Activated naive CD4-positive, alpha-beta T cell treated with anti-CD3 and anti-CD28 coated beads, Interleukin-2, amount 10 ng/mL, durations not matched to agents 7 days and 5 days (primary cell): ENCODE results near the gene MMP24.
"Not testable (repeated sequence)": the region's sequence is repeated elsewhere in the genome, so short reads cannot be mapped to it uniquely, and the experiment has no call there.

Source experiments
- CTCF ChIA-PET: fragments of 350-600 bp; sonication (Branson Sonifier 250); formaldehyde crosslinking; loops from one replicate; lab custom pipeline; 2021; ENCODE audit warnings: antibody characterized with exemption; lab: Charles Lee
- DNase-seq: peaks from one replicate; pipeline ENCODE4 v3.0.0-alpha.2; 2020
- H3K27ac Mint-ChIP-seq: one replicate; pipeline ENCODE4 v1.8.0; 2021; ENCODE audit warnings: mild to moderate bottlenecking, moderate library complexity, mixed read lengths
- H3K27me3 Mint-ChIP-seq: one replicate; pipeline ENCODE4 v1.8.0; 2021; ENCODE audit warnings: mild to moderate bottlenecking, mixed read lengths
- H3K36me3 Mint-ChIP-seq: one replicate; pipeline ENCODE4 v1.8.0; 2021; ENCODE audit warnings: mixed read lengths
- H3K4me1 Mint-ChIP-seq: one replicate; pipeline ENCODE4 v1.8.0; 2021; ENCODE audit warnings: mixed read lengths
- H3K4me3 Mint-ChIP-seq: one replicate; pipeline ENCODE4 v1.8.0; 2021; ENCODE audit warnings: mild to moderate bottlenecking, moderate library complexity, mixed read lengths
- H3K9me3 Mint-ChIP-seq: one replicate; pipeline ENCODE4 v1.8.0; 2021; ENCODE audit warnings: mixed read lengths

Gene MMP24

DNA sequence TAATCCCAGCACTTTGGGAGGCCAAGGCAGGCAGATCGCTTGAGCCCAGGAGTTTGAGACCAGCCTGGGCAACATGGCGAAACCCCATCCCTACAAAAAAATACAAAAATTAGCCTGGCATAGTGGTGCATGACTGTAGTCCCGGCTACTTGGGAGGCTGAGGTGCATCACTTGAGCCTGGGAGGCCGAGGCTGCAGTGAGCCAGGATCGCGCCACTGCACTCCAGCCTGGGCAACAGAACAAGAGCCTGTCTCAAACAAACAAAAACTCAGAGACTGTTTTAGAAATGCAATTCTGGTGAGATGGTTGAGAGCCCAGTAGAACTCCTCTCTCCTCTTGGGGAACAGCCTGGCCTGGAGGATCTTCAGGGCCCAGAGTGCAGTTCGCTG lies 89.1 kb downstream of the MMP24 start:
- Mint-ChIP-seq H3K4me1 (peaks cover 51% of the 10 kb centered on the region), H3K36me3 (peaks cover 12% of the 10 kb centered on the region)

DNA sequence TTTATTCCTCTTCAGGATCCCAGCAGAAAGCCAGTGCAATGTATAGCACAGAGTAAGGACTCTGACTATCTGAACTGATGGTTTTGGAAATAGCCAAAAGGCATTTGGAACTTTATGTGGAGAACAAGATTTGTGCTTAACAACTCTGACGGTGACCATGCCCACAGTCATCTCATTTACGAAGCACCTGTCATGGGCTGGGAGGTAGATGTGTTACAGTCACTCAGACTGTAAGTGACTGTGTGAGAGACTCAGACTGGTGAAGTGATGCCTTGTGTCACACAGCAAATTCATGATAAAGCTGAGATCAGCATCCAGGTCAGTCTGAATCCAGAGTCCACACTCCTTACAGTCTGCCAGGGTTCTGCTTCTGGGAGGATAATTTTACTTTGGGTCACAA lies 89.6 kb downstream of the MMP24 start:
- no peak for DNase-seq
- Mint-ChIP-seq H3K27ac (no peak overlapping the region), H3K9me3 (no peaks in the 10 kb centered on the region), H3K36me3 (peaks cover 10% of the 10 kb centered on the region), H3K4me1 (peaks cover 49% of the 10 kb centered on the region), H3K27me3 (no peaks in the 10 kb centered on the region), H3K4me3 (no peak overlapping the region)
- CTCF ChIA-PET: no interaction called here

More for the DNA sequence above, 89.1 kb downstream of the MMP24 start:
- not testable (repeated sequence) for H3K9me3 Mint-ChIP-seq, H3K27ac Mint-ChIP-seq, H3K4me3 Mint-ChIP-seq, DNase-seq, H3K27me3 Mint-ChIP-seq
- CTCF ChIA-PET: interaction anchor here (1.4 kb wide), 1 partner anchor 10 kb away, joined by 8 read pairs; no protein-coding TSS in a partner anchor

DNA sequence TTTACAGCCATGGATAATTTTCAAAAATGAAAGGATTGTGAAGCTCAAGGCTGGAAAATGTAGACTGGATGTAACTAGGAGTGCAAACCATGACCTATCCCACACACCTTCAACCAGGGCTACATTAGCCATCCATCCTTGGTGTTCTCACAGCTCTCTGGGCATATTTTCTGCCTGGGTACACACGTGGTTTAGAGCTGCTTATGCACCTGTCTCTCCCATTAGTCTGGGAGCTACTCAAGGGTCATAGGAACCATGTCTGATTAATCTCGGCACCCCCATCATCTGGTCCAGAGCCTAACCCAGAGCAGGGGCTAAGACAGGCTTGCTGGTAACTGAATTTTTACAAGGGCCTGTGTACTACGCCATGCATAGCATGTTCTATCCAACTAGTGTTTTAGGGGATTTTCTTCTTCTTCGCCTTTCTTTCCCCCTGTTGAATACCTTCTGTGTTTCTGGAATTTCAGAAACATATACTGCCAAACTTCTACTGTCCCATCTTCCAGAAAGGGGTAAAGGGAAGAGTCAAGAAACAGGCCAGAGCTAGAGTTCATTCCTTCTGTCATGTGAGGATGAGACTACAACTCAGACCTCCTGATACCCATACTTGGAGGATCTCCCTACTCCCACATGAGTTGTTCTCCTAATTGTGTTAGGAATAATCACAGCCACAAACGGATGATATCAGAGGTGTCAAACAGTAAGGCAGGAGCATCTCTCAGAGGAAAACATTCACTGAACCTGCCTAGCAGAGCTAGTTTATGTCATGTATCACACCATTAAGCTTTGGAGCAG lies 91.1 kb downstream of the MMP24 start:
- peaks cover 7% of the 10 kb centered on the region for H3K36me3 Mint-ChIP-seq
- CTCF ChIA-PET: interaction anchor here (1.0 to 5.1 kb wide), 5 partner anchors 10 to 131 kb away, joined by 3 to 18 read pairs (median 16); no protein-coding TSS in a partner anchor
- no peak overlapping the region for H3K4me3 Mint-ChIP-seq
- peaks cover 36% of the 10 kb centered on the region for H3K4me1 Mint-ChIP-seq
- DNase-seq: no peak
- H3K9me3 Mint-ChIP-seq: no peaks in the 10 kb centered on the region
- H3K27ac Mint-ChIP-seq: no peak overlapping the region
- H3K27me3 Mint-ChIP-seq: no peaks in the 10 kb centered on the region

DNA sequence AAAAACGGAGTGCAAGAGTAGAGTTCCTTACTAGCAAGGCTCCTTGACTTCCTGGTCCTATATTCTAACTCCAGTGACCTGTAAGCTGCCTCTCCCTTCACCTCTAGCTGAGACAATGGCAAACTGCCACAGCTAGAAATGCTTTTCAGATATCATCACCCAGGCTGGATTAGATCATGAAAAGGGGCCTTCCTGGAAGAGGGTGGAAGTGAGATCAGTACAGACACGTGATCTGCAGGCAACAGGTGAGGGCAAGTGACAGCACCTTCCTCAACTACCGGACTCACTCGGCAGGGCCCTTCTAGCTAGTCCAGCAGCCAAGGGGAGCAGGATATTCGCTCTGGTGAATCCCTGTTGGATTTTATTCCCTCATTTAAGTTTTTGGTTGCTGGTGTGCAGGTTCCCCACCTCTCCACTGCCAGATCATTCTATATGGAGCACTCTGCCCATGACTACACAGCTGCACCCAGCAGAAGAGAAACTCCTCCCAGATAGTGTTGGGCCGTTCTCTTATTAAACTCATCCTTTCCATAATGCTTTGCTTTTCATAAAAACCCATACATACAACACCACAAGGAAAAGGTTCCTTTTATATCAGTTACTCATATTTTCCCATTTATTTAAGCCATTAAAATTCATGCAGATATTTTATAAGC lies 92.1 kb downstream of the MMP24 start:
- no peak for DNase-seq

DNA sequence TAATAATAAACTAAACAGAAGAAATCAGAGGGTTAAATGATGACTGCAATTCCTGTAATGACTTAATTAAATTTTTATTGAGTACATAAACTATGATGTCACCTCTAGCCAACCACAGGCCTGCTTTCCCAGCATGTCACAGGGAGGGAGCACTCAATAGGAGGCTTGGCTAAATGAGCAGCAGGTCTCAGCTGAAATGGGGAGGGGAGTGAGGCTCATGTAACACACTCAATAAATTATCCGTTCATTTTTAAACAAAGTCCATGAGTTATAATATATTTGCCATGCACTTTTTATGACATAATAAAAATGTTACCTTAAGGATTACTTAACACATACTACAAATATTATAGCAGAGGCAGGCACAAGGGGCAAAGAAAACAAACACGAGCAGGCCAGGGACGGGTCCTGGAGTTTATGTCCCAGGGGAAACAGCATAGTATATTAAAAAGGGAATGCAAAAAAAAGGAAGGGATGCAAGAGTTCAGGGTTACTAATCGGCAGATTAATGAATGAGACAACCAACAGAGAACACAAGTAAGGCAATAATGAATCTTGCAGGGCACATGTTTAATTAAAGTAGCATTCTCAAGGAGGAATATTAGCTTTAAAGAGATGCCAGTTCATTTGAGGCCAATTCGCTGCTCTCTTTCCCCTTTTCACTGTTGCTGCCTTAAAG lies 92.8 kb downstream of the MMP24 start:
- CTCF ChIA-PET: interaction anchor here (2.5 to 5.1 kb wide), 2 partner anchors 10 to 15 kb away, joined by 16 to 18 read pairs; no protein-coding TSS in a partner anchor
- DNase-seq: no peak
- Mint-ChIP-seq H3K4me1 (peaks cover 32% of the 10 kb centered on the region), H3K9me3 (no peaks in the 10 kb centered on the region), H3K27ac (no peak overlapping the region), H3K27me3 (no peaks in the 10 kb centered on the region), H3K36me3 (peaks cover 3% of the 10 kb centered on the region), H3K4me3 (no peak overlapping the region)

More for the DNA sequence above, 92.1 kb downstream of the MMP24 start:
- H3K4me1 Mint-ChIP-seq: peaks cover 34% of the 10 kb centered on the region
- CTCF ChIA-PET: interaction anchor here (1.0 to 5.1 kb wide), 5 partner anchors 11 to 129 kb away, joined by 3 to 18 read pairs (median 16); no protein-coding TSS in a partner anchor
- H3K36me3 Mint-ChIP-seq: peaks cover 5% of the 10 kb centered on the region
- no peaks in the 10 kb centered on the region for H3K9me3 Mint-ChIP-seq
- H3K27ac Mint-ChIP-seq: peak overlapping the region; percentile 42
- H3K4me3 Mint-ChIP-seq: no peak overlapping the region
- no peaks in the 10 kb centered on the region for H3K27me3 Mint-ChIP-seq

DNA sequence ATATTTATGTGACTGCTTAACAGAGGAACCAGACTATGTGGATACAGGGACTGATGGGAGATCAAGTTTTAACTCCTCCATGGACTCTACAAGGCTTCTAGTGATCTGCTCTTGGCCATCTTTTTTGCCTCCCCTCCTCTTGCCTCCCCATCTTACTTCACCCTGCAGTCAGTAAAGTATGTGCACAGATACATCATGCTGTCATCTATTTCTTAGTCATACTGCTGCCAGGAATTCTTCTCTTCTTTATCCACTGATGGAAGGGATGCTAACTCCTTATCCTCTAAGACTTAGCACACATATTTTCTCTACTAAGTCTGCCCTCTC lies 93.3 kb downstream of the MMP24 start:
- H3K4me3 Mint-ChIP-seq: no peak overlapping the region
- no peak overlapping the region for H3K27ac Mint-ChIP-seq
- peaks cover 27% of the 10 kb centered on the region for H3K4me1 Mint-ChIP-seq
- DNase-seq: no peak
- no peaks in the 10 kb centered on the region for H3K27me3 Mint-ChIP-seq
- H3K36me3 Mint-ChIP-seq: peaks cover 2% of the 10 kb centered on the region
- H3K9me3 Mint-ChIP-seq: no peaks in the 10 kb centered on the region
- CTCF ChIA-PET: interaction anchor here (1.4 to 5.1 kb wide), 2 partner anchors 10 to 15 kb away, joined by 7 to 18 read pairs; no protein-coding TSS in a partner anchor

DNA sequence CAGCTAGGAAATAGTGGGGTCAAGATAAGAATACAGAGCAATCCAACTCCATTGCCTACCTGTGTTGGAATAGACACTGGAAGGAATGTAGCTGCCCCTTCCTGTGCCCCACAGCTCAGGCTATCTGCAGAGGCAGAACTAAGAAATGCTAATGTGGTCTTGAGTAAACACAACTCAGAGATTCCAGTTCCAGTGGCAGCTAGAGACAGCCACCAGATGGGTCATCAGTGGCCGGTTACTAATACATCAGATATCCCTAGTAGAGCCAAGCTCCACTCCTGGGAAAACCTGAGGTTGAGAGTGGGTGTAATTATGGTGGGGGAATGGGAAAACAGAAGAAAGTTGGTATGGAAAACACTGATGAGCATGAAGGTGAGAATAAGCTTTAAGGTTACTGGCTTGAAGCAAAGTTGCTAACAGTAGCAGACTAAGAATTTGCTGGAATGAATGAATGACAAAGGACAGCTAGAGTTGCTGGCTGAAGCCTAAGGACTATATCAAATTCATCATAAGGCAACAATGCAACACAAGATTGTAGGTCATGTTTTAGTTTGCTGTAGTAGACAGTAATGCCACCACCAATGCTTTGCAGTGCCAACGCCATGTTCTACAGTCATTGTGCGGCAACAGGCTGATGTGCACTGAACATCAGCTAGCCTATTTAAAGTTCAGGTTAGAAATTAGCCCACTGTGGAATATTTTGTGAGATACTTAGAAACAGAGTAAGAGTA lies 94.1 kb downstream of the MMP24 start:
- Mint-ChIP-seq H3K4me3 (no peak overlapping the region), H3K36me3 (no peaks in the 10 kb centered on the region), H3K27me3 (no peaks in the 10 kb centered on the region), H3K9me3 (no peaks in the 10 kb centered on the region), H3K27ac (no peak overlapping the region), H3K4me1 (peaks cover 20% of the 10 kb centered on the region)
- DNase-seq: no peak
- CTCF ChIA-PET: interaction anchor here (0.9 to 5.1 kb wide), 3 partner anchors 9 to 15 kb away, joined by 3 to 18 read pairs (median 7); no protein-coding TSS in a partner anchor

DNA sequence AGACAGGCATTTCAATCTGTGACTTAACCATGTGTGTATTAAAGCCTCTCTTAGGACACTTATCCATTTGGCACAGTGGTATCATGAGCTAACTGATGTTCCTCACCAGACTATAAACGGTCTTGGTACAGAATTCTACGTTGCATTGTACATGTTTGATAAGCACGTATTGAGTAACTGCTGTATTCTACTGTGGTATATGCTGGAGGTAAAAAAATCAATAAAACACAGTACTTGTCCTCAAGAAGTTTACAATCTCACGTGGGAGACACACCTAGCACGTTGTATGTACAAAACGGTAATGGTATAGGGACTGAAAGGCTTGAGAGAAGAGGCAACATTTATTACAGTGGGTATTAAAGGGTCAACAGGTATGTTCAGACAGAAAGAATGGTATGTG lies 98.9 kb downstream of the MMP24 start:
- H3K27me3 Mint-ChIP-seq: no peaks in the 10 kb centered on the region
- no peaks in the 10 kb centered on the region for H3K9me3 Mint-ChIP-seq
- no peaks in the 10 kb centered on the region for H3K36me3 Mint-ChIP-seq
- no peak for DNase-seq
- no peak overlapping the region for H3K4me3 Mint-ChIP-seq
- CTCF ChIA-PET: interaction anchor here (1.0 kb wide), 1 partner anchor 21 kb away, joined by 5 read pairs; no protein-coding TSS in a partner anchor
- H3K27ac Mint-ChIP-seq: no peak overlapping the region
- no peaks in the 10 kb centered on the region for H3K4me1 Mint-ChIP-seq

DNA sequence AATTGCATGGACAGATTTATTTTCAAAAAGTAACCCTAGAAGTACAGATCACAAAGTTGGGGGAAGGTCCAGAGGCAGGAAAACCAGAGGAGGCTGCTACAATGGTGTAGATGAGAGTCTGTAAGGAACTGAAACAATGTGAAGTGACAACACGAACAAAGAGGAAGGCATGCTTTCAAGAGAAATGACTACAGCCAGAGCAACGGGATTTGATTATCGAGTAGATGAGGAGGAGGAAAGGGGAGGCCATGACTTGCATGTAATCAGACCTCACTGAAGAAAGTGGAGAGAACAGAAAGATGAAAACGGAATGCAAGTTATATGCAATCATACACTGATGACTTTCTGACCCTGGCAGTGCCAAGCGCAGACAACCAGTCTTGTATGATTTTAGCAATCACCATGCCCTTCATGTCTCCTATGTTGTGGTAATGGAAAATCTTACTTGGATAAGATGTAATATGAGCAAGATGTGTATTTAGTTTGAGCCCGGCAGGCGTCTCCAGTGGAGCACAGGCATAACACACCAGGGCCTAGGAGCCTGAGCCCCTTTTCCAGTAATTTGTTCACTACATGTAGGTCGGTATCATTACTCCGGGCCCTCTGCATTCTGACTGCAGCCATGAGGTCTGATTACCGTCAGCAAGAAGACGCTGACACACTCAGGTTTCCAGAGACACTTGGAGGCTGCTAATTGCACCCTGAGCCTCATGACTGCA lies 99.7 kb downstream of the MMP24 start:
- Mint-ChIP-seq H3K9me3 (no peaks in the 10 kb centered on the region), H3K4me1 (no peaks in the 10 kb centered on the region), H3K27me3 (no peaks in the 10 kb centered on the region), H3K4me3 (no peak overlapping the region), H3K27ac (no peak overlapping the region), H3K36me3 (no peaks in the 10 kb centered on the region)
- CTCF ChIA-PET: no interaction called here
- no peak for DNase-seq
